IMR-90 (cell line): ENCODE data around the gene GABRA4. TPM values are rescaled to one million over a fixed set of nuclear protein-coding genes. Genes with fewer than 3 reads are reported as not detected.

Source experiments
- ATAC-seq: fragments of 200-7000 bp; cut with Tn5 transposase; 2 replicates; pipeline ENCODE4 v1.9.1; 2020; ENCODE audit warnings: low read depth, mild to moderate bottlenecking, moderate library complexity
- BruUV-seq: library from RNA; stranded (reverse); fragments of 400-500 nt; replicated peaks from 2 replicates; lab custom pipeline; 2021; lab: Mats Ljungman, UMichigan
- CTCF ChIA-PET: fragments of 300-600 bp; formaldehyde crosslinking; extraction: SDS; loops from one replicate; lab custom pipeline; 2021; ENCODE audit warnings: antibody characterized with exemption; lab: Yijun Ruan, JAX
- POLR2A ChIA-PET: fragments of 300-600 bp; sonication (Branson Sonifier 250); formaldehyde crosslinking; loops from one replicate; lab custom pipeline; 2022; ENCODE audit warnings: antibody characterized with exemption; ENCODE audit not compliant: unreplicated experiment; lab: Charles Lee
- DNase-seq: peaks from one replicate; pipeline ENCODE4 v3.0.0; 2013
- H2AFZ ChIP-seq: replicated peaks from 2 replicates; pipeline ENCODE3; 2013; ENCODE audit warnings: low read length, mild to moderate bottlenecking; ENCODE audit not compliant: poor library complexity
- H2AK5ac ChIP-seq: 2 replicates; pipeline ENCODE4 v1.6.1; 2013; ENCODE audit warnings: low read depth, low read length, inconsistent platforms
- H2AK9ac ChIP-seq: replicated peaks from 2 replicates; pipeline ENCODE3; 2013; ENCODE audit warnings: mild to moderate bottlenecking, low read depth, low read length, moderate library complexity; ENCODE audit not compliant: poor library complexity
- H2BK120ac ChIP-seq: 2 replicates; pipeline ENCODE4 v1.6.1; 2013; ENCODE audit warnings: low read depth, low read length, inconsistent platforms
- H2BK15ac ChIP-seq: 3 replicates; pipeline ENCODE4 v1.6.1; 2013; ENCODE audit warnings: low read depth, low read length, inconsistent platforms
- H2BK20ac ChIP-seq: 2 replicates; pipeline ENCODE4 v1.6.1; 2013; ENCODE audit warnings: low read depth, mild to moderate bottlenecking, inconsistent platforms, low read length, moderate library complexity
- H2BK5ac ChIP-seq: 2 replicates; pipeline ENCODE4 v1.6.1; 2013; ENCODE audit warnings: mild to moderate bottlenecking, low read depth, low read length, inconsistent platforms; ENCODE audit not compliant: poor library complexity, severe bottlenecking
- H3K14ac ChIP-seq: replicated peaks from 2 replicates; pipeline ENCODE4 v1.6.1; 2013; ENCODE audit warnings: low read depth, low read length, inconsistent platforms
- H3K18ac ChIP-seq: 2 replicates; pipeline ENCODE4 v1.6.1; 2013; ENCODE audit warnings: low read depth, low read length, control low read depth
- H3K23ac ChIP-seq: 2 replicates; pipeline ENCODE4 v1.6.1; 2013; ENCODE audit warnings: low read depth, low read length, inconsistent platforms
- H3K27ac ChIP-seq: 2 replicates; pipeline ENCODE4 v1.5.1; 2013; ENCODE audit warnings: mild to moderate bottlenecking, control low read depth, low read length; ENCODE audit not compliant: insufficient read depth
- H3K27me3 ChIP-seq: 2 replicates; pipeline ENCODE4 v1.6.1; 2013; ENCODE audit warnings: low read length; ENCODE audit not compliant: control insufficient read depth, insufficient read depth
- H3K36me3 ChIP-seq: 2 replicates; pipeline ENCODE4 v1.6.1; 2013; ENCODE audit warnings: low read length, mixed read lengths; ENCODE audit not compliant: control insufficient read depth, insufficient read depth
- H3K4ac ChIP-seq: 2 replicates; pipeline ENCODE4 v1.6.1; 2013; ENCODE audit warnings: low read depth, low read length, inconsistent platforms
- H3K4me1 ChIP-seq: 2 replicates; pipeline ENCODE4 v1.6.1; 2013; ENCODE audit warnings: low read length, mixed read lengths; ENCODE audit not compliant: control insufficient read depth, insufficient read depth
- H3K4me2 ChIP-seq: 2 replicates; pipeline ENCODE4 v1.6.1; 2013; ENCODE audit warnings: low read depth, mild to moderate bottlenecking, control low read depth, low read length, moderate library complexity
- H3K4me3 ChIP-seq: 2 replicates; pipeline ENCODE4 v1.5.1; 2013; ENCODE audit warnings: low read depth, mild to moderate bottlenecking, control low read depth, low read length, moderate library complexity; ENCODE audit not compliant: insufficient read depth
- H3K56ac ChIP-seq: 2 replicates; pipeline ENCODE4 v1.6.1; 2013; ENCODE audit warnings: low read length, inconsistent platforms; ENCODE audit not compliant: insufficient read depth; ENCODE audit errors: extremely low read depth
- H3K79me1 ChIP-seq, 2 experiments: 2 replicates each; pipeline ENCODE4 v1.6.1; 2013; ENCODE audit warnings: low read length in 2 of 2, inconsistent platforms in 1 of 2, low read depth in 1 of 2
- H3K9ac ChIP-seq: 2 replicates; pipeline ENCODE4 v1.6.1; 2013; ENCODE audit warnings: low read depth, low read length, control low read depth
- H3K9me1 ChIP-seq: 2 replicates; pipeline ENCODE4 v1.6.1; 2013; ENCODE audit warnings: low read length, inconsistent platforms; ENCODE audit not compliant: insufficient read depth
- H3K9me3 ChIP-seq: 2 replicates; pipeline ENCODE4 v1.6.1; 2013; ENCODE audit warnings: low read length; ENCODE audit not compliant: control insufficient read depth, insufficient read depth
- H4K20me1 ChIP-seq: 2 replicates; pipeline ENCODE4 v1.6.1; 2013; ENCODE audit warnings: low read length, inconsistent platforms; ENCODE audit not compliant: insufficient read depth
- H4K5ac ChIP-seq: 2 replicates; pipeline ENCODE4 v1.6.1; 2013; ENCODE audit warnings: mild to moderate bottlenecking, low read depth, low read length, control low read depth
- H4K8ac ChIP-seq, 2 experiments: 2 replicates each; pipeline ENCODE4 v1.6.1; 2013; ENCODE audit warnings: low read depth in 2 of 2, low read length in 2 of 2, control low read depth in 1 of 2, inconsistent platforms in 1 of 2
- H4K91ac ChIP-seq: 2 replicates; pipeline ENCODE4 v1.6.1; 2013; ENCODE audit warnings: low read depth, low read length, inconsistent platforms; ENCODE audit not compliant: insufficient read depth
- ELK1 ChIP-seq: fragments of 150-350 bp; IDR thresholded peaks from 2 replicates; pipeline ENCODE4 v1.6.1; 2016; ENCODE audit warnings: low read depth, mild to moderate bottlenecking, low read length, moderate library complexity, borderline replicate concordance
- WGBS, 2 experiments: methylation state at CpG; one replicate each; pipeline versions ENCODE4 v1.1.5 to v1.1.7; 2013; ENCODE audit warnings: missing lambda C conversion rate in 2 of 2; ENCODE audit not compliant: insufficient read length in 1 of 2; ENCODE audit errors: extremely low coverage in 2 of 2; 5-methylcytosine and 5-hydroxymethylcytosine counted together
- dilution Hi-C: fragments of 300-500 bp; cut with HindIII; formaldehyde crosslinking; loops from one replicate; pipeline ENCODE4 v1.14.3; 2018; ENCODE audit warnings: low sequenced_read_pairs; ENCODE audit not compliant: unreplicated experiment
- in situ Hi-C: fragments of 300-500 bp; cut with MboI; formaldehyde crosslinking; loops from 3 replicates; pipeline ENCODE4 v1.14.3; 2019; ENCODE audit warnings: low sequenced_read_pairs, inconsistent platforms, mixed read lengths
- intact Hi-C: fragments of 100-400 bp; cut with micrococcal nuclease; formaldehyde crosslinking; loops from 2 replicates; pipeline ENCODE4 v1.10.0; 2022
- polyA plus RNA-seq, 3 experiments: library from polyadenylated mRNA; depleted of rRNA; stranded (reverse); fragments of >200 nt; gene quantifications; 2 replicates each; pipeline ENCODE4 v1.2.3, GENCODE V29; 2012; ENCODE audit warnings: low replicate concordance in 1 of 3
- total RNA-seq: library from RNA; depleted of rRNA; stranded (reverse); fragments of >200 nt; gene quantifications from 2 replicates; pipeline ENCODE4 v1.2.3, GENCODE V29; 2012

GABRA4 gene
- total and polyA plus RNA-seq, 2 of the 4 experiments (the other 2 are of a cell fraction): 1.1 to 1.8 TPM

- H2BK120ac ChIP-seq: no peak overlapping the region
- no peaks in the 10 kb centered on the region for H3K9me1 ChIP-seq
- H3K79me1 ChIP-seq: no peaks in the 10 kb centered on the region
- H3K9ac ChIP-seq: no peak overlapping the region
- DNase-seq (peak; percentile 31), ATAC-seq (no peak)
- no peaks in the 10 kb centered on the region for H3K27me3 ChIP-seq
- H2BK15ac ChIP-seq: no peak overlapping the region
- H3K36me3 ChIP-seq: no peaks in the 10 kb centered on the region
- H3K4me1 ChIP-seq: peaks cover 9% of the 10 kb centered on the region
- H2AK9ac ChIP-seq: no peak overlapping the region
- no CpG with 5 or more reads among the region's 3 CpGs for WGBS, 2 experiments
- H4K8ac ChIP-seq: no peak overlapping the region
- H3K14ac ChIP-seq: no peak overlapping the region
- H2AK5ac ChIP-seq: no peak overlapping the region
- dilution Hi-C loops (no loop called here), in situ Hi-C loops (no loop called here), intact Hi-C loops (loop anchor here (5.0 kb wide), 1 partner anchor 51 kb away; no protein-coding TSS in a partner anchor)
- no peak overlapping the region; the same call in 1 of the 2 replicates for H3K18ac ChIP-seq
- ChIA-PET POLR2A (no interaction called here), CTCF (no interaction called here)
- no peak overlapping the region for H3K27ac ChIP-seq
- no peak overlapping the region for H3K4me2 ChIP-seq
- no peak for TF ChIP-seq ELK1
- no peak overlapping the region for H2BK5ac ChIP-seq
- H2AFZ ChIP-seq: no peak overlapping the region
- H3K4me3 ChIP-seq: no peak overlapping the region
- no peak overlapping the region for H4K91ac ChIP-seq
- no peak overlapping the region for H3K23ac ChIP-seq
- H3K56ac ChIP-seq: no peak overlapping the region
- no TSS peak for BruUV-seq
- H2BK20ac ChIP-seq: no peak overlapping the region
- H3K4ac ChIP-seq: no peak overlapping the region
- H4K20me1 ChIP-seq: no peaks in the 10 kb centered on the region
- H4K5ac ChIP-seq: peak overlapping the region; percentile 32; the same call in 1 of the 2 replicates
- no peaks in the 10 kb centered on the region for H3K9me3 ChIP-seq
Observed at GRCh38 chr4:46950826-46951225, 42.6 kb downstream of the GABRA4 start.
